HepG2 (cell line): ENCODE measurements around the gene TACC3. TPM values are rescaled to one million over a fixed set of nuclear protein-coding genes. Genes with fewer than 3 reads are reported as not detected.

ENCODE experiments used
- ARNT2 ChIP-seq: sonication (generic); formaldehyde crosslinking; IDR thresholded peaks from 2 replicates; pipeline ENCODE4 v1.8.0; 2022; ENCODE audit warnings: mild to moderate bottlenecking, low read depth, missing genetic modification reagents, moderate library complexity
- E2F1 ChIP-seq: sonication (generic); formaldehyde crosslinking; IDR thresholded peaks from 2 replicates; pipeline ENCODE4 v1.5.0; 2020; ENCODE audit warnings: missing genetic modification reagents
- FOXA3 ChIP-seq: IDR thresholded peaks from 2 replicates; pipeline ENCODE4 v1.6.1; 2016; ENCODE audit warnings: missing genetic modification reagents, missing compliant biosample characterization
- FOXC1 ChIP-seq: sonication (generic); formaldehyde crosslinking; IDR thresholded peaks from 2 replicates; pipeline ENCODE4 v1.8.0; 2022; ENCODE audit warnings: mild to moderate bottlenecking, missing genetic modification reagents, borderline replicate concordance
- FOXP4 ChIP-seq: sonication (generic); formaldehyde crosslinking; IDR thresholded peaks from 2 replicates; pipeline ENCODE4 v1.4.0; 2020; ENCODE audit warnings: missing genetic modification reagents
- FUBP1 ChIP-seq: sonication (generic); formaldehyde crosslinking; IDR thresholded peaks from 2 replicates; pipeline ENCODE4 v1.5.1; 2020; ENCODE audit warnings: missing genetic modification reagents, mild to moderate bottlenecking, borderline replicate concordance
- HDAC2 ChIP-seq: sonication (generic); formaldehyde crosslinking; IDR thresholded peaks from 2 replicates; pipeline ENCODE4 v1.4.0; 2020; ENCODE audit warnings: missing genetic modification reagents
- HNRNPH1 ChIP-seq: fragments of 200-400 bp; formaldehyde crosslinking; optimal IDR thresholded peaks from 2 replicates; pipeline ENCODE3; 2017; ENCODE audit warnings: mild to moderate bottlenecking, low read depth, low read length
- HNRNPL ChIP-seq: fragments of 200-400 bp; formaldehyde crosslinking; IDR thresholded peaks from 2 replicates; pipeline ENCODE4 v1.6.1; 2017; ENCODE audit warnings: mild to moderate bottlenecking, low read depth, low read length
- HOXA9 ChIP-seq: sonication (generic); formaldehyde crosslinking; IDR thresholded peaks from 2 replicates; pipeline ENCODE4 v1.8.1; 2022; ENCODE audit warnings: missing genetic modification reagents, mild to moderate bottlenecking, moderate library complexity, borderline replicate concordance
- KAT7 ChIP-seq: IDR thresholded peaks from 2 replicates; pipeline ENCODE4 v1.6.1; 2018; ENCODE audit warnings: borderline replicate concordance, missing compliant biosample characterization
- KAT8 ChIP-seq: IDR thresholded peaks from 2 replicates; pipeline ENCODE4 v1.6.1; 2016; ENCODE audit warnings: missing genetic modification reagents, missing compliant biosample characterization
- MTA1 ChIP-seq: sonication (generic); formaldehyde crosslinking; IDR thresholded peaks from 2 replicates; pipeline ENCODE4 v1.4.0; 2020; ENCODE audit warnings: missing genetic modification reagents, mild to moderate bottlenecking, borderline replicate concordance
- MTA3 ChIP-seq: sonication (generic); formaldehyde crosslinking; IDR thresholded peaks from 2 replicates; pipeline ENCODE4 v1.4.0; 2020; ENCODE audit warnings: missing genetic modification reagents
- NBN ChIP-seq: fragments of 450-650 bp; conservative IDR thresholded peaks from 2 replicates; pipeline ENCODE4 v1.6.1; 2017
- NCOA5 ChIP-seq: sonication (generic); formaldehyde crosslinking; IDR thresholded peaks from 2 replicates; pipeline ENCODE4 v1.4.0; 2020; ENCODE audit warnings: missing genetic modification reagents
- RBM39 ChIP-seq: fragments of 200-400 bp; formaldehyde crosslinking; IDR thresholded peaks from one replicate; pipeline ENCODE4 v1.6.1; 2018; ENCODE audit warnings: antibody characterized with exemption, mild to moderate bottlenecking, low read depth, low read length; ENCODE audit not compliant: poor library complexity, severe bottlenecking
- SMAD9 ChIP-seq: sonication (generic); formaldehyde crosslinking; IDR thresholded peaks from 2 replicates; pipeline ENCODE4 v1.5.1; 2020; ENCODE audit warnings: mild to moderate bottlenecking, missing genetic modification reagents
- SMARCC2 ChIP-seq: fragments of 450-650 bp; IDR thresholded peaks from 2 replicates; pipeline ENCODE4 v1.6.1; 2017; ENCODE audit warnings: antibody characterized with exemption, mild to moderate bottlenecking
- ZBTB42 ChIP-seq: sonication (generic); formaldehyde crosslinking; IDR thresholded peaks from 2 replicates; pipeline ENCODE4 v1.5.0; 2020; ENCODE audit warnings: mild to moderate bottlenecking, missing genetic modification reagents
- ZBTB43 ChIP-seq: sonication (generic); formaldehyde crosslinking; conservative IDR thresholded peaks from 2 replicates; pipeline ENCODE4 v1.4.0; 2020; ENCODE audit warnings: missing genetic modification reagents
- ZNF121 ChIP-seq: sonication (generic); formaldehyde crosslinking; IDR thresholded peaks from 2 replicates; pipeline ENCODE4 v1.5.0; 2020; ENCODE audit warnings: mild to moderate bottlenecking, missing genetic modification reagents
- ZNF605 ChIP-seq: sonication (generic); formaldehyde crosslinking; IDR thresholded peaks from 2 replicates; pipeline ENCODE4 v1.8.0; 2022; ENCODE audit warnings: mild to moderate bottlenecking, missing genetic modification reagents
- ZNF678 ChIP-seq: sonication (generic); formaldehyde crosslinking; IDR thresholded peaks from 2 replicates; pipeline ENCODE4 v1.4.0; 2020; ENCODE audit warnings: mild to moderate bottlenecking, missing genetic modification reagents
- ZNF75D ChIP-seq: sonication (generic); formaldehyde crosslinking; IDR thresholded peaks from 2 replicates; pipeline ENCODE4 v1.8.1; 2023; ENCODE audit warnings: missing genetic modification reagents, mild to moderate bottlenecking, borderline replicate concordance
- polyA plus RNA-seq, 8 experiments: library from polyadenylated mRNA; depleted of rRNA in 3 of 8; stranded (reverse) in 7 of 8; unstranded in 1 of 8; fragments of >200 nt; fragmentation: Illumina TruSeq in 4 of 8; extraction: Trizol in 4 of 8; gene quantifications; 2 replicates each; pipeline versions ENCODE4 v1.2.1 to v1.2.3, GENCODE V29; 2011 to 2016; ENCODE audit warnings: low read depth in 4 of 8, missing spikeins in 1 of 8, mixed read lengths in 1 of 8; ENCODE audit not compliant: insufficient read depth in 1 of 8
- total RNA-seq, 5 experiments: library from RNA; depleted of rRNA; stranded (reverse); fragments of >200 nt; fragmentation: Illumina TruSeq; extraction: Trizol; gene quantifications; 2 replicates each; pipeline ENCODE4 v1.2.3, GENCODE V29; 2016; ENCODE audit warnings: low read depth in 1 of 5

The TACC3 gene
- total and polyA plus RNA-seq, 2 of the 13 experiments (the other 11 are each of a cell fraction or from before 2014, with no cell fraction given), result 20.3 to 21.2 TPM

- no peak for TF ChIP-seq KAT7 (CRISPR knock-in tag)
- TF ChIP-seq ZNF678 (CRISPR knock-in tag), result no peak; the same call in none of the 2 replicates
- TF ChIP-seq NCOA5, result 0 out of 2 replicates have a peak, but pooled peaks have one; percentile 50
- TF ChIP-seq MTA1 (CRISPR knock-in tag), result peak; percentile 72; the same call in 1 of the 2 replicates
- TF ChIP-seq ZNF75D, result peak; percentile 92
- TF ChIP-seq HNRNPH1, result no peak
- peak; percentile 77; the same call in 1 of the 2 replicates for TF ChIP-seq HOXA9 (CRISPR knock-in tag)
- TF ChIP-seq FOXP4 (CRISPR knock-in tag), result peak; percentile 72
- TF ChIP-seq ARNT2, result peak; percentile 99
- TF ChIP-seq SMAD9 (CRISPR knock-in tag), result peak; percentile 79; the same call in 1 of the 2 replicates
- peak; percentile 97 for TF ChIP-seq ZBTB42
- TF ChIP-seq FOXA3 (CRISPR knock-in tag), result no peak
- no peak for TF ChIP-seq NBN
- TF ChIP-seq ZNF121 (CRISPR knock-in tag), result peak; percentile 54; the same call in 1 of the 2 replicates
- TF ChIP-seq ZNF605, result peak; percentile 98
- peak; percentile 98; the same call in 1 of the 2 replicates for TF ChIP-seq FOXC1 (CRISPR knock-in tag)
- peak; percentile 100 for TF ChIP-seq E2F1 (CRISPR knock-in tag)
- no peak for TF ChIP-seq RBM39
- TF ChIP-seq FUBP1, result no peak
- TF ChIP-seq ZBTB43 (CRISPR knock-in tag), result peak; percentile 96
- peak; percentile 94 for TF ChIP-seq KAT8 (CRISPR knock-in tag)
- TF ChIP-seq HNRNPL, result no peak
- peak; percentile 78 for TF ChIP-seq HDAC2 (CRISPR knock-in tag)
- no peak for TF ChIP-seq SMARCC2
- no peak for TF ChIP-seq MTA3 (CRISPR knock-in tag)
Observed at GRCh38 chr4:1712216-1713002, 8.9 kb upstream of the TACC3 start, which contains the start of gene SLBP (continued).
